Trophoblast cell (in vitro differentiated cells and primary cell): ENCODE data around the gene MARS1.

Experiments
- DNase-seq, 2 donors: peaks; one replicate each; pipeline ENCODE4 v3.0.0-alpha.2; 2016
- H2AFZ ChIP-seq: 2 replicates; pipeline ENCODE4 v1.6.1; 2013; ENCODE audit warnings: low read length, moderate library complexity, mild to moderate bottlenecking; ENCODE audit not compliant: insufficient read depth, poor library complexity
- H2AK5ac ChIP-seq: 2 replicates; pipeline ENCODE4 v1.6.1; 2013; ENCODE audit warnings: mild to moderate bottlenecking, low read length
- H2BK120ac ChIP-seq: 2 replicates; pipeline ENCODE4 v1.6.1; 2013; ENCODE audit warnings: low read length, mild to moderate bottlenecking, moderate library complexity; ENCODE audit not compliant: insufficient read depth, poor library complexity
- H2BK12ac ChIP-seq: 2 replicates; pipeline ENCODE4 v1.6.1; 2013; ENCODE audit warnings: mild to moderate bottlenecking, low read length, moderate library complexity
- H2BK5ac ChIP-seq: 2 replicates; pipeline ENCODE4 v1.6.1; 2013; ENCODE audit warnings: low read length, low read depth, moderate library complexity, mild to moderate bottlenecking; ENCODE audit not compliant: poor library complexity
- H3K14ac ChIP-seq: 2 replicates; pipeline ENCODE4 v1.6.1; 2013; ENCODE audit warnings: mild to moderate bottlenecking, low read length
- H3K18ac ChIP-seq: 2 replicates; pipeline ENCODE4 v1.6.1; 2013; ENCODE audit warnings: mild to moderate bottlenecking, low read length
- H3K23ac ChIP-seq: 2 replicates; pipeline ENCODE4 v1.6.1; 2013; ENCODE audit warnings: low read length
- H3K27ac ChIP-seq: 2 replicates; pipeline ENCODE4 v1.5.1; 2013; ENCODE audit warnings: low read depth, mild to moderate bottlenecking, inconsistent platforms, low read length, moderate library complexity
- H3K27me3 ChIP-seq: 2 replicates; pipeline ENCODE4 v1.6.1; 2013; ENCODE audit warnings: inconsistent platforms, mild to moderate bottlenecking, low read length, moderate library complexity; ENCODE audit not compliant: insufficient read depth
- H3K36me3 ChIP-seq, 2 experiments: 1 replicate in 1 of 2; 2 replicates in 1 of 2; pipeline ENCODE4 v1.6.1; 2013; ENCODE audit warnings: low read length in 2 of 2, mild to moderate bottlenecking in 2 of 2, moderate library complexity in 1 of 2; ENCODE audit not compliant: insufficient read depth in 2 of 2, control insufficient read depth in 1 of 2
- H3K4ac ChIP-seq: 2 replicates; pipeline ENCODE4 v1.6.1; 2013; ENCODE audit warnings: low read depth, mild to moderate bottlenecking, low read length, moderate library complexity
- H3K4me1 ChIP-seq, 2 experiments: 1 replicate in 1 of 2; 2 replicates in 1 of 2; pipeline ENCODE4 v1.6.1; 2013; ENCODE audit warnings: low read length in 2 of 2, mild to moderate bottlenecking in 2 of 2, moderate library complexity in 1 of 2; ENCODE audit not compliant: insufficient read depth in 2 of 2, control insufficient read depth in 1 of 2
- H3K4me2 ChIP-seq: 2 replicates; pipeline ENCODE4 v1.6.1; 2013; ENCODE audit warnings: inconsistent platforms, mild to moderate bottlenecking, low read length, moderate library complexity
- H3K4me3 ChIP-seq: 2 replicates; pipeline ENCODE4 v1.5.1; 2013; ENCODE audit warnings: mild to moderate bottlenecking, low read depth, low read length, inconsistent platforms
- H3K79me1 ChIP-seq: one replicate; pipeline ENCODE4 v1.6.1; 2013; ENCODE audit warnings: low read length
- H3K79me2 ChIP-seq: 2 replicates; pipeline ENCODE4 v1.6.1; 2013; ENCODE audit warnings: low read length, mild to moderate bottlenecking; ENCODE audit not compliant: control insufficient read depth, insufficient read depth, poor library complexity
- H3K9ac ChIP-seq: 2 replicates; pipeline ENCODE4 v1.6.1; 2013; ENCODE audit warnings: mild to moderate bottlenecking, low read length
- H3K9me3 ChIP-seq: 2 replicates; pipeline ENCODE4 v1.6.1; 2013; ENCODE audit warnings: low read depth, mild to moderate bottlenecking, control low read depth, inconsistent platforms, low read length; ENCODE audit not compliant: insufficient read depth
- H4K12ac ChIP-seq: 2 replicates; pipeline ENCODE4 v1.6.1; 2013; ENCODE audit warnings: low read depth, mild to moderate bottlenecking, low read length, moderate library complexity
- H4K8ac ChIP-seq: 2 replicates; pipeline ENCODE4 v1.6.1; 2013; ENCODE audit warnings: low read depth, mild to moderate bottlenecking, low read length, moderate library complexity
- H4K91ac ChIP-seq: one replicate; pipeline ENCODE4 v1.6.1; 2013; ENCODE audit warnings: low read depth, mild to moderate bottlenecking, low read length, moderate library complexity
- WGBS: extraction: QIAGEN DNeasy Blood & Tissue Kit; methylation state at CpG from one replicate; pipeline ENCODE4 v1.1.7; 2013; ENCODE audit warnings: missing lambda C conversion rate; ENCODE audit not compliant: insufficient read length, insufficient coverage; ENCODE audit errors: extremely low coverage; 5-methylcytosine and 5-hydroxymethylcytosine counted together

The MARS1 gene

DNA sequence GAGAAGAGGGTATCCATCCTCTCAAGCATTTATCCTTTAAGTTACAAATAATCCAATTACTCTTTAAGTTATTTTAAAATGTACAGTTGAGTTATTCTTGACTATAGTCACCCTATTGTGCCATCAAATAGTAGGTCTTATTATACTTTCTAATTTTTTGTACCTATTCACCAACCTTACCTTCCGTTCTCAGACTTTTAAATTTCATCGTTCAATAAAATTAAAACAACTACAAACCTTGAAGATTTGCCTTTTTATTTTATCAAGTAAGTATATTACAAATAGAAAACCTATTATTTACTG lies 60.1 kb downstream of the MARS1 start:
- Histone ChIP-seq H3K79me1 (peaks cover 5% of the 10 kb centered on the region), H2AK5ac (no peak overlapping the region), H2AFZ (no peak overlapping the region), H3K9ac (no peak overlapping the region), H3K9me3 (peaks cover 3% of the 10 kb centered on the region), H4K12ac (no peak overlapping the region), H3K27me3 (peaks cover 22% of the 10 kb centered on the region), H3K4me3 (no peak overlapping the region), H2BK12ac (no peak overlapping the region), H4K8ac (no peak overlapping the region), H2BK120ac (no peak overlapping the region), H3K4me1 (peaks cover 11% of the 10 kb centered on the region in 2 experiments), H3K36me3 (peaks cover 5 to 8% of the 10 kb centered on the region in 2 experiments), H3K4ac (no peak overlapping the region), H2BK5ac (no peak overlapping the region), H3K27ac (no peak overlapping the region), H3K79me2 (peaks cover 8% of the 10 kb centered on the region), H3K4me2 (no peak overlapping the region), H3K18ac (no peak overlapping the region), H4K91ac (no peak overlapping the region), H3K23ac (no peak overlapping the region), H3K14ac (no peak overlapping the region)
- DNase-seq: no peak
- WGBS: 100% methylated on average over 2 of the region's 2 CpGs

DNA sequence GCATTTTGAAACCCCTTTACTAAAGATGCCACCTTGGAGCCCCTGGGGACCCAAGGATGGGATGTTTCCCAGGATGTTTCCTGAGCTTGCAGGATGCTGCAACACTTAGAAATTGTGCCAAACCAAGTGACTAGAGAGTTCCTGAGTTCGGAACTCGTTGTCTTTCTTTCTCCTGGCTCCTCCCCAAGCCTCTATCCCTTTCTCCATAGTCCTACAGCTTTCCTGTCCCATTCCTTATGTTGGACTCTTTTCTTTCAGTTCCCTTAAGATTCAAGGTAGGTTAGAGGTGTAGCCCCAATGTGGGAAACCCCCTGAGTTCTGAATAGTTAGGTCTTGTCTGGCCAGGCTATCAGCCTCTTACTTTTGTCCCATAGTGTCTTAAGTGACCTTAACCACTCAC lies 60.6 kb downstream of the MARS1 start:
- no CpG with 5 or more reads among the region's 2 CpGs for WGBS
- no peak for DNase-seq
- Histone ChIP-seq H3K4me2 (no peak overlapping the region), H3K27ac (no peak overlapping the region), H2BK12ac (no peak overlapping the region), H4K8ac (no peak overlapping the region), H2AFZ (no peak overlapping the region), H4K91ac (no peak overlapping the region), H3K79me2 (peaks cover 8% of the 10 kb centered on the region), H2BK5ac (no peak overlapping the region), H3K79me1 (peaks cover 5% of the 10 kb centered on the region), H3K14ac (no peak overlapping the region), H3K18ac (no peak overlapping the region), H3K9ac (no peak overlapping the region), H3K4ac (no peak overlapping the region), H3K4me1 (peaks cover 11 to 15% of the 10 kb centered on the region in 2 experiments), H4K12ac (no peak overlapping the region), H2AK5ac (no peak overlapping the region), H2BK120ac (no peak overlapping the region), H3K9me3 (peaks cover 3% of the 10 kb centered on the region), H3K23ac (no peak overlapping the region), H3K4me3 (no peak overlapping the region), H3K36me3 (peaks cover 2 to 7% of the 10 kb centered on the region in 2 experiments), H3K27me3 (peaks cover 22% of the 10 kb centered on the region)

DNA sequence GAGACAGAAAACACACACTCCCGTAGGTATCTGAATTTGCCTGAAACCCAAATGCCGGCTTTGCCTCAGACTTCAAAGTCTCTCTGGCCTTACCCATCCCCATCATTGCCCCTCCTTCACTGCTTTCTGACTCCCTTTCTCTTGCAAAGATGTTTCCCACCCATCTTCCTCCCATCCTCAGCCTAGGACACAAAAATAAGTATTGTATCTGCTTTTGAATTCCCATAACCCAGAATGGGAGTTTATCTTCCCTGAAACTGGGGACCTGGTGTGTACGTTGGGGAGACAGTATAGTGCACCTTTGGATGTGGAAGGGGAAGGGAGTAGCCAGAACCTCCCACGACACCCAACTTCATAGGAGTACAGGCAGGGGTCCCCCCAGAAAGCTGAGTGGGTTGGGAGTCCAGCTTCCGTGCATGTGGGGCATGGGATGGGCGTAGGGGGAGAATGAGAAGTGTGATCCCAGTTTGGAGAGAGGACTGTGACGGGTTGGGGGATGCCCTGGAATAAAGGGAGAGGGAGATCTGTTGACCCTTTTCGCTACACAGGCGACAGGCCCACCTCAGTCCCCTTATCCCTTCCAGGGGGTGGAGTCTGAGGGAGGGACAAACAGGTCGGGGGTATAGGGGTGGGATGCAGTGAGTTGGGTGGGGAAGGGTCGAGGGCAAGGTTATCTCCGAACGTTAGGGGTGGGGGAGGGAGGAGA lies 61.5 kb downstream of the MARS1 start:
- H3K18ac ChIP-seq: no peak overlapping the region
- peaks cover 5% of the 10 kb centered on the region for H3K79me1 ChIP-seq
- WGBS: no CpG with 5 or more reads among the region's 13 CpGs
- peak overlapping the region; percentile 5 for H3K4me3 ChIP-seq
- H4K12ac ChIP-seq: no peak overlapping the region
- H3K9ac ChIP-seq: no peak overlapping the region
- peak overlapping the region; percentile 64 for H3K4me2 ChIP-seq
- peaks cover 0 to 4% of the 10 kb centered on the region in 2 experiments for H3K36me3 ChIP-seq
- no peak overlapping the region for H3K23ac ChIP-seq
- no peak overlapping the region for H2BK12ac ChIP-seq
- H2AK5ac ChIP-seq: no peak overlapping the region
- no peak overlapping the region for H4K91ac ChIP-seq
- H2AFZ ChIP-seq: no peak overlapping the region
- peaks cover 22% of the 10 kb centered on the region for H3K27me3 ChIP-seq
- no peak overlapping the region for H2BK5ac ChIP-seq
- no peak overlapping the region for H4K8ac ChIP-seq
- DNase-seq: no peak
- H3K4ac ChIP-seq: no peak overlapping the region
- H3K9me3 ChIP-seq: peaks cover 3% of the 10 kb centered on the region
- H2BK120ac ChIP-seq: no peak overlapping the region
- H3K4me1 ChIP-seq: peaks cover 11 to 15% of the 10 kb centered on the region in 2 experiments
- no peak overlapping the region for H3K14ac ChIP-seq
- no peak overlapping the region for H3K27ac ChIP-seq
- H3K79me2 ChIP-seq: peaks cover 8% of the 10 kb centered on the region

DNA sequence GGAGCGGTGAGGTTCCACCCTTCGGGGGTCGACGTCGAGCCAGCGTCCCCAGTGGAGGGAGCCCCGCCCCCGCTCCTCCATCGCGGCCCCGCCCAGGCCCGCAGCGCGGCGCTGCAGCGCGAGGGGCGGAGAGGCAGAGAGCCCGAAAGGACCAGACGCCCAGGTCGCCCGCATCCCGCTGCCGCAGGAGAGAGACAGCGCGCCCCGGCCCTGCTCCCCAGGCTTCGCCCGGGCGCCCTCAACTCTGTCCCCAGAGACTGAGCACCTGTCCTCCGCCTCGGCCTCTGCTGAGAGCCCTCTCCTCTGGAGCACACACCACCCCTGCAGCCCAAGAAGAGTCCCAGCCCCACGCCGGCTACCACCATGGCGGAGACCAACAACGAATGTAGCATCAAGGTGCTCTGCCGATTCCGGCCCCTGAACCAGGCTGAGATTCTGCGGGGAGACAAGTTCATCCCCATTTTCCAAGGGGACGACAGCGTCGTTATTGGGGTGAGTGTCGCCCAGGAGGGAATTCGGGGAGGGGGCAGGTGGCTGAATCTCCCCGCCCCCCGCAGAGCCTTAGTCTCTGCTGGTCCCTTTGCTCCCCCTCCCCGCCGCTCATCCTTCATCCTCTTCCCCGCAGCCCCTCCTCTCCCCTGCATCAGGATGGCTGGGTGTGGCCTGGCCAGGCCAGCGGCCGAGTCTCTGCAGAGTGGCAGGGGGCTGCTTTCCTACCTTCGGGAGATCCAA lies 62.2 kb downstream of the MARS1 start, which contains the start of gene KIF5A:
Gene KIF5A, plus strand, starts transcription at position 136 of the 732 bp plus-strand sequence. Its CDS starts 228 bp downstream, at position 364.
- H3K36me3 ChIP-seq: no peaks in the 10 kb centered on the region
- H2BK5ac ChIP-seq: no peak within 1 kb of the TSS
- peaks cover 11 to 15% of the 10 kb centered on the region in 2 experiments for H3K4me1 ChIP-seq
- no peak within 1 kb of the TSS for H3K14ac ChIP-seq
- no peak within 1 kb of the TSS for H4K8ac ChIP-seq
- peaks cover 8% of the 10 kb centered on the region for H3K79me2 ChIP-seq
- peak within 1 kb of the TSS; percentile 76 for H2AFZ ChIP-seq
- H3K9me3 ChIP-seq: peaks cover 3% of the 10 kb centered on the region
- H4K91ac ChIP-seq: no peak within 1 kb of the TSS
- no peak within 1 kb of the TSS for H3K18ac ChIP-seq
- DNase-seq: peak; percentile 17 to 58
- no peak within 1 kb of the TSS for H3K23ac ChIP-seq
- H3K4me3 ChIP-seq: peak within 1 kb of the TSS; percentile 5
- no CpG with 5 or more reads among the region's 52 CpGs for WGBS
- no peak within 1 kb of the TSS for H2AK5ac ChIP-seq
- H3K79me1 ChIP-seq: peaks cover 5% of the 10 kb centered on the region
- H3K9ac ChIP-seq: no peak within 1 kb of the TSS
- no peak within 1 kb of the TSS for H2BK120ac ChIP-seq
- H4K12ac ChIP-seq: no peak within 1 kb of the TSS
- H2BK12ac ChIP-seq: no peak within 1 kb of the TSS
- H3K4ac ChIP-seq: no peak within 1 kb of the TSS
- H3K4me2 ChIP-seq: peak within 1 kb of the TSS; percentile 64
- H3K27me3 ChIP-seq: peaks cover 22% of the 10 kb centered on the region
- H3K27ac ChIP-seq: no peak within 1 kb of the TSS
